Measurements from ENCODE around the gene COL4A6.

DNA sequence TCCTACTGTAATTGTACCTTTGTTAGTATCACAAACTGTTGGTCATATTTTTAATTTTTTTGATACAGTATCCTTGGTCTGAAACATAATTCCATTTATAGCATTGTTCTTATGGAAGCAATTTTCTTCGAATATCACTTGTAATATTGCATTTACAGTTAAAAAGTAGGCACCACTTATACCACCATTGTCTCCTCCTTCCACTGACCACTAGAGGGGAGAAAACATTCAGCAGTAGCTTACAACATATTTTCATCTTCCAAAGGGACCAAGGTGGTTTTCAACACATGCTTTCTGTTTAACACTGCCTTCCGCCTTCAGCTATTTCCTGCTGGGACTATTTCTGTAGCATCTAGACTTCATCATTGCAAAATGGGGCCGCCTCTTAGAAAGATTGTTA, 146.2 kb downstream of the COL4A6 start:
- TF ChIP-seq JUN (IDR thresholded peaks at IDR 0.05; ENCODE audit: borderline replicate concordance, insufficient read depth, insufficient read length, low read depth) (no peak), POLR2AphosphoS5 (IDR thresholded peaks at IDR 0.05; ENCODE audit: insufficient read depth, low read depth, low read length) (no peak), POLR2A (IDR thresholded peaks at IDR 0.05; ENCODE audit: low read depth, low read length) (no peak), MYC (IDR thresholded peaks at IDR 0.05; ENCODE audit: low read depth, low read length) (no peak), EZH2 (IDR thresholded peaks at IDR 0.05; ENCODE audit: borderline replicate concordance, low read depth, low read length, severe bottlenecking) (no peak)
- TF ChIP-seq, protein P1, sequence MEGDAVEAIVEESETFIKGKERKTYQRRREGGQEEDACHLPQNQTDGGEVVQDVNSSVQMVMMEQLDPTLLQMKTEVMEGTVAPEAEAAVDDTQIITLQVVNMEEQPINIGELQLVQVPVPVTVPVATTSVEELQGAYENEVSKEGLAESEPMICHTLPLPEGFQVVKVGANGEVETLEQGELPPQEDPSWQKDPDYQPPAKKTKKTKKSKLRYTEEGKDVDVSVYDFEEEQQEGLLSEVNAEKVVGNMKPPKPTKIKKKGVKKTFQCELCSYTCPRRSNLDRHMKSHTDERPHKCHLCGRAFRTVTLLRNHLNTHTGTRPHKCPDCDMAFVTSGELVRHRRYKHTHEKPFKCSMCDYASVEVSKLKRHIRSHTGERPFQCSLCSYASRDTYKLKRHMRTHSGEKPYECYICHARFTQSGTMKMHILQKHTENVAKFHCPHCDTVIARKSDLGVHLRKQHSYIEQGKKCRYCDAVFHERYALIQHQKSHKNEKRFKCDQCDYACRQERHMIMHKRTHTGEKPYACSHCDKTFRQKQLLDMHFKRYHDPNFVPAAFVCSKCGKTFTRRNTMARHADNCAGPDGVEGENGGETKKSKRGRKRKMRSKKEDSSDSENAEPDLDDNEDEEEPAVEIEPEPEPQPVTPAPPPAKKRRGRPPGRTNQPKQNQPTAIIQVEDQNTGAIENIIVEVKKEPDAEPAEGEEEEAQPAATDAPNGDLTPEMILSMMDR (IDR thresholded peaks at IDR 0.05; ENCODE audit: extremely low read depth in 1 of 2, insufficient read depth in 1 of 2, low read depth in 1 of 2, low read length in 2 of 2): no peak

Data from endothelial cell of umbilical vein (primary cell).